Sigmoid colon (tissue), 4 donors: Measurements from ENCODE around the gene ELAC2.

Source experiments
- EP300 ChIP-seq, 4 donors: sonication (generic); formaldehyde crosslinking; IDR thresholded peaks; one replicate each; pipeline ENCODE4 v1.6.1; 2017; ENCODE audit warnings: antibody characterized with exemption in 4 of 4
- POLR2A ChIP-seq, 2 donors: fragments of 450-650 bp; IDR thresholded peaks; one replicate each; pipeline ENCODE4 v1.6.1; 2016; ENCODE audit warnings: antibody characterized with exemption in 2 of 2, mild to moderate bottlenecking in 2 of 2, moderate library complexity in 2 of 2
- POLR2AphosphoS5 ChIP-seq, 4 donors: sonication (generic); formaldehyde crosslinking; IDR thresholded peaks; one replicate each; pipeline ENCODE4 v1.6.1; 2017; ENCODE audit warnings: antibody characterized with exemption in 4 of 4
- TF ChIP-seq, protein P1 (sequence below), 4 experiments: fragments of 450-650 bp in 3 of 4; fragments of 200-600 bp in 1 of 4; IDR thresholded peaks; one replicate each; pipeline ENCODE4 v1.5.1; 2016 to 2019; ENCODE audit warnings: antibody characterized with exemption in 4 of 4, mild to moderate bottlenecking in 3 of 4, moderate library complexity in 2 of 4

DNA sequence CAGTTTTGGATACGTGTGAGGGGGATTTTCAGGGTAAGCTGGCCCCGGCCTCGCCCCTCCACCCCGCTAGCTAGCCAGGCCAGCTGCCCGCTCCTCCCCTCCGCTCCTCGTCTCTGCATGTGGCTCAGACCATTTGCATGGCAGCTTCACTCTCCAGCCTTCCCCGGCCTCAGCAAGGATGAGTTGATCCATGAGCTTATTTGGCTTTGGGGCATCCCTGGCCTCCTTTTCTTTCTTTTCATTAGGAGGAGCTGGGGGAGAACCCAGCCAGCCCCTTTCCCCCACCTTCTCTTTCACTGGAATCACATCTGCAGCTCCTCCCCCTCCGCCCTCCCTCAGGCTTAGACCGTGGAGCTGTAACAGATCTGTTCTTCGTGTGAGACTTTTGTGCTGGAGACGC lies 30.7 kb downstream of the ELAC2 start:
- TF ChIP-seq POLR2A (IDR thresholded peaks at IDR 0.05) (no peak), POLR2AphosphoS5 (IDR thresholded peaks at IDR 0.05) (no peak), EP300 (IDR thresholded peaks at IDR 0.05) (no peak)
- TF ChIP-seq, protein P1, sequence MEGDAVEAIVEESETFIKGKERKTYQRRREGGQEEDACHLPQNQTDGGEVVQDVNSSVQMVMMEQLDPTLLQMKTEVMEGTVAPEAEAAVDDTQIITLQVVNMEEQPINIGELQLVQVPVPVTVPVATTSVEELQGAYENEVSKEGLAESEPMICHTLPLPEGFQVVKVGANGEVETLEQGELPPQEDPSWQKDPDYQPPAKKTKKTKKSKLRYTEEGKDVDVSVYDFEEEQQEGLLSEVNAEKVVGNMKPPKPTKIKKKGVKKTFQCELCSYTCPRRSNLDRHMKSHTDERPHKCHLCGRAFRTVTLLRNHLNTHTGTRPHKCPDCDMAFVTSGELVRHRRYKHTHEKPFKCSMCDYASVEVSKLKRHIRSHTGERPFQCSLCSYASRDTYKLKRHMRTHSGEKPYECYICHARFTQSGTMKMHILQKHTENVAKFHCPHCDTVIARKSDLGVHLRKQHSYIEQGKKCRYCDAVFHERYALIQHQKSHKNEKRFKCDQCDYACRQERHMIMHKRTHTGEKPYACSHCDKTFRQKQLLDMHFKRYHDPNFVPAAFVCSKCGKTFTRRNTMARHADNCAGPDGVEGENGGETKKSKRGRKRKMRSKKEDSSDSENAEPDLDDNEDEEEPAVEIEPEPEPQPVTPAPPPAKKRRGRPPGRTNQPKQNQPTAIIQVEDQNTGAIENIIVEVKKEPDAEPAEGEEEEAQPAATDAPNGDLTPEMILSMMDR (IDR thresholded peaks at IDR 0.05) = no peak
